ENCODE measurements around the gene PDSS1.

DNA sequence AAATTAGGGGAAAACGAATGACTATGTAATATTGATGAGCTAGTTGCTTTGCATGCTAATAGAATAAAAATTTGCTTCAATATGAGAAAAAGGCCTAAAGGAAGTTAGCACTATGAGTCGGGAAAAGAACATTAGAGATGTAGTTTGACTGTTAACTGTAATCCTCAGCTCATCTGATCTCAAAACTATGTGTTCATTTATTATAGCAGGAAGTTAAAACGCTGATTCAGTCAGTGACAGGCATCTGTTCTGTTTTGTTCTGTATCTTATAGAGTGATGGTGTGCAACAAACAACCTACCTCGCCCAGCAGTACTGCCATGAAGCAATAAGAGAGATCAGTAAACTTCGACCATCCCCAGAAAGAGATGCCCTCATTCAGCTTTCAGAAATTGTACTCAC lies 48.6 kb downstream of the PDSS1 start:
- TF ChIP-seq POLR2AphosphoS5 (IDR thresholded peaks at IDR 0.05; ENCODE audit: insufficient read depth in 1 of 2, low read depth in 1 of 2) (no peak), CTCF (IDR thresholded peaks at IDR 0.05) (no peak), POLR2A (IDR thresholded peaks at IDR 0.05) (no peak)
